Trophoblast cell (in vitro differentiated cells and primary cell): ENCODE measurements around the gene ARFGEF3.

Source experiments
- DNase-seq, 2 donors: peaks; one replicate each; pipeline ENCODE4 v3.0.0-alpha.2; 2016
- H2AFZ ChIP-seq: 2 replicates; pipeline ENCODE4 v1.6.1; 2013; ENCODE audit warnings: low read length, moderate library complexity, mild to moderate bottlenecking; ENCODE audit not compliant: insufficient read depth, poor library complexity
- H2AK5ac ChIP-seq: 2 replicates; pipeline ENCODE4 v1.6.1; 2013; ENCODE audit warnings: mild to moderate bottlenecking, low read length
- H2BK120ac ChIP-seq: 2 replicates; pipeline ENCODE4 v1.6.1; 2013; ENCODE audit warnings: low read length, mild to moderate bottlenecking, moderate library complexity; ENCODE audit not compliant: insufficient read depth, poor library complexity
- H2BK12ac ChIP-seq: 2 replicates; pipeline ENCODE4 v1.6.1; 2013; ENCODE audit warnings: mild to moderate bottlenecking, low read length, moderate library complexity
- H2BK5ac ChIP-seq: 2 replicates; pipeline ENCODE4 v1.6.1; 2013; ENCODE audit warnings: low read length, low read depth, moderate library complexity, mild to moderate bottlenecking; ENCODE audit not compliant: poor library complexity
- H3K14ac ChIP-seq: 2 replicates; pipeline ENCODE4 v1.6.1; 2013; ENCODE audit warnings: mild to moderate bottlenecking, low read length
- H3K18ac ChIP-seq: 2 replicates; pipeline ENCODE4 v1.6.1; 2013; ENCODE audit warnings: mild to moderate bottlenecking, low read length
- H3K23ac ChIP-seq: 2 replicates; pipeline ENCODE4 v1.6.1; 2013; ENCODE audit warnings: low read length
- H3K27ac ChIP-seq: 2 replicates; pipeline ENCODE4 v1.5.1; 2013; ENCODE audit warnings: low read depth, mild to moderate bottlenecking, inconsistent platforms, low read length, moderate library complexity
- H3K27me3 ChIP-seq: 2 replicates; pipeline ENCODE4 v1.6.1; 2013; ENCODE audit warnings: inconsistent platforms, mild to moderate bottlenecking, low read length, moderate library complexity; ENCODE audit not compliant: insufficient read depth
- H3K36me3 ChIP-seq, 2 experiments: 1 replicate in 1 of 2; 2 replicates in 1 of 2; pipeline ENCODE4 v1.6.1; 2013; ENCODE audit warnings: low read length in 2 of 2, mild to moderate bottlenecking in 2 of 2, moderate library complexity in 1 of 2; ENCODE audit not compliant: insufficient read depth in 2 of 2, control insufficient read depth in 1 of 2
- H3K4ac ChIP-seq: 2 replicates; pipeline ENCODE4 v1.6.1; 2013; ENCODE audit warnings: low read depth, mild to moderate bottlenecking, low read length, moderate library complexity
- H3K4me1 ChIP-seq, 2 experiments: 1 replicate in 1 of 2; 2 replicates in 1 of 2; pipeline ENCODE4 v1.6.1; 2013; ENCODE audit warnings: low read length in 2 of 2, mild to moderate bottlenecking in 2 of 2, moderate library complexity in 1 of 2; ENCODE audit not compliant: insufficient read depth in 2 of 2, control insufficient read depth in 1 of 2
- H3K4me2 ChIP-seq: 2 replicates; pipeline ENCODE4 v1.6.1; 2013; ENCODE audit warnings: inconsistent platforms, mild to moderate bottlenecking, low read length, moderate library complexity
- H3K4me3 ChIP-seq: 2 replicates; pipeline ENCODE4 v1.5.1; 2013; ENCODE audit warnings: mild to moderate bottlenecking, low read depth, low read length, inconsistent platforms
- H3K79me1 ChIP-seq: one replicate; pipeline ENCODE4 v1.6.1; 2013; ENCODE audit warnings: low read length
- H3K79me2 ChIP-seq: 2 replicates; pipeline ENCODE4 v1.6.1; 2013; ENCODE audit warnings: low read length, mild to moderate bottlenecking; ENCODE audit not compliant: control insufficient read depth, insufficient read depth, poor library complexity
- H3K9ac ChIP-seq: 2 replicates; pipeline ENCODE4 v1.6.1; 2013; ENCODE audit warnings: mild to moderate bottlenecking, low read length
- H3K9me3 ChIP-seq: 2 replicates; pipeline ENCODE4 v1.6.1; 2013; ENCODE audit warnings: low read depth, mild to moderate bottlenecking, control low read depth, inconsistent platforms, low read length; ENCODE audit not compliant: insufficient read depth
- H4K12ac ChIP-seq: 2 replicates; pipeline ENCODE4 v1.6.1; 2013; ENCODE audit warnings: low read depth, mild to moderate bottlenecking, low read length, moderate library complexity
- H4K8ac ChIP-seq: 2 replicates; pipeline ENCODE4 v1.6.1; 2013; ENCODE audit warnings: low read depth, mild to moderate bottlenecking, low read length, moderate library complexity
- H4K91ac ChIP-seq: one replicate; pipeline ENCODE4 v1.6.1; 2013; ENCODE audit warnings: low read depth, mild to moderate bottlenecking, low read length, moderate library complexity
- WGBS: extraction: QIAGEN DNeasy Blood & Tissue Kit; methylation state at CpG from one replicate; pipeline ENCODE4 v1.1.7; 2013; ENCODE audit warnings: missing lambda C conversion rate; ENCODE audit not compliant: insufficient read length, insufficient coverage; ENCODE audit errors: extremely low coverage; 5-methylcytosine and 5-hydroxymethylcytosine counted together

ARFGEF3 gene

DNA sequence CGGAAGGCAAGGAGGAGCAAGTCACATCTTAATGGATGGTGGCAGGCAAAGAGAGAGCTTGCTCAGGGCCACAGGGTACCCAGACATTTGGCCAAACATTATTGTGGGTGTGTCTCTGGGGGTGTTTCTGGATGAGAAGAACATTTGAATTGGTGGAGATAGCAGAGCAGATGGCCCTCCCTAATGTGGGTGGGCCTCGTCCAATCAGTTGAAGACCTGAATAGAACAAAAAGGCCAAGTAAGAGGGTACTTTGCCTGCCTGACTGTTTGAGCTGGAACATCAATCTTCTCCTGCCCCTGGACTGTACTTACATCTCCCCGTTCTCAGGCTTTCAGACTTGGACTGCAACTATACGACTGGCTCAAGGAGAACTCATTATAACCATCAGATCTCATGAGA is 160.2 kb downstream of the ARFGEF3 start:
- peaks cover 2% of the 10 kb centered on the region for H3K9me3 ChIP-seq
- no peak overlapping the region for H2BK120ac ChIP-seq
- no peak overlapping the region for H3K4me3 ChIP-seq
- no peak overlapping the region for H2AK5ac ChIP-seq
- no peak overlapping the region for H3K9ac ChIP-seq
- H2BK12ac ChIP-seq = no peak overlapping the region
- H3K18ac ChIP-seq = no peak overlapping the region
- no peaks in the 10 kb centered on the region for H3K79me1 ChIP-seq
- H3K23ac ChIP-seq = no peak overlapping the region
- no peak overlapping the region for H3K4me2 ChIP-seq
- no peak for DNase-seq
- no peak overlapping the region for H4K12ac ChIP-seq
- H3K27me3 ChIP-seq = no peaks in the 10 kb centered on the region
- H2BK5ac ChIP-seq = no peak overlapping the region
- no CpG with 5 or more reads among the region's 4 CpGs for WGBS
- no peak overlapping the region for H4K8ac ChIP-seq
- no peak overlapping the region for H3K14ac ChIP-seq
- H3K79me2 ChIP-seq = no peaks in the 10 kb centered on the region
- no peaks in the 10 kb centered on the region for H3K36me3 ChIP-seq
- H3K27ac ChIP-seq = no peak overlapping the region
- no peak overlapping the region for H2AFZ ChIP-seq
- no peaks in the 10 kb centered on the region for H3K4me1 ChIP-seq
- H3K4ac ChIP-seq = no peak overlapping the region
- H4K91ac ChIP-seq = no peak overlapping the region

DNA sequence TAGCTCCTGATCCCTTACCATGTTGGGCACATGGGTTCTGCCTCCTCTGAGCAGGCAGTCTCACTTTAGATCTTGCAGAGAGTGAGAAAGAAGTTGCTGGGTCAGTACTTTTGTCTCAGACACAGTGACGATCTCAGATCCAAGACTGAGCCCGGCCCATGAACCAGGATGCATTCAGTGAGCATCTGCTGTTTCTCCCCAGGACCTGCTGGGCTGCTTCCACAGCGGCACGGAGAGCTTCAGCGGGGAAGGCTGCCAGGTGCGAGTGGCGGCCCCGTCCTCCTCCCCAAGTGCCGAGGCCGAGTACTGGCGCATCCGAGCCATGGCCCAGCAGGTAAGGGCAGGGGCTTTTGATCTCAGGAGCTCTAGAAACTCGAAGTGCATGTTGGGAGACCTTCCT is 162.1 kb downstream of the ARFGEF3 start:
- no peak overlapping the region for H2BK5ac ChIP-seq
- no peak overlapping the region for H2AFZ ChIP-seq
- H3K14ac ChIP-seq = no peak overlapping the region
- no peaks in the 10 kb centered on the region for H3K79me1 ChIP-seq
- no peak overlapping the region for H3K4me2 ChIP-seq
- no peak overlapping the region for H3K18ac ChIP-seq
- no peak overlapping the region for H4K91ac ChIP-seq
- WGBS = no CpG with 5 or more reads among the region's 13 CpGs
- H2BK120ac ChIP-seq = no peak overlapping the region
- H3K9ac ChIP-seq = no peak overlapping the region
- H2BK12ac ChIP-seq = no peak overlapping the region
- no peaks in the 10 kb centered on the region for H3K27me3 ChIP-seq
- H3K79me2 ChIP-seq = no peaks in the 10 kb centered on the region
- no peak overlapping the region for H2AK5ac ChIP-seq
- H3K4ac ChIP-seq = no peak overlapping the region
- H3K23ac ChIP-seq = no peak overlapping the region
- no peak overlapping the region for H3K27ac ChIP-seq
- no peak overlapping the region for H4K8ac ChIP-seq
- H3K36me3 ChIP-seq = no peaks in the 10 kb centered on the region
- no peaks in the 10 kb centered on the region for H3K4me1 ChIP-seq
- no peak overlapping the region for H3K4me3 ChIP-seq
- no peak overlapping the region for H4K12ac ChIP-seq
- peaks cover 2% of the 10 kb centered on the region for H3K9me3 ChIP-seq
- DNase-seq = no peak

DNA sequence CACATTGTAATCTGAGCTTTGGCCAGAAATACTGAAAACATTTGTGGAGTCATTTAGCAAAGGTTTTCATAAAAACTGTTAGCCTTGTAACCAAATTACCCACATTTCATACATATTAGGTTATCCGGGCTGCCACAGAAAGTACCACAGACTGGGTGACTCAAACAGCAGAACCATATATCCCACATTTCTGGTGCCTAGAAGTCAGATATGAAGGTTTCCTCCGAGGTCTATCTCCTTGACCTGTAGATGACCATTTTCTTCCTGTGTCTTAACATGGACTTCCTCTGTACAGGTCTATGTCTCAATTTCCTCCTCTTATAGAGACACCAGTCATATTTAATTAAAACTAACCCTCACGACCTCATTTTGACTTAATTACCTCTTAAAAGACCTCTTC is 166.5 kb downstream of the ARFGEF3 start:
- DNase-seq = no peak
- H3K4ac ChIP-seq = no peak overlapping the region
- no peak overlapping the region for H3K27ac ChIP-seq
- no peak overlapping the region for H2AFZ ChIP-seq
- H4K8ac ChIP-seq = no peak overlapping the region
- no peaks in the 10 kb centered on the region for H3K27me3 ChIP-seq
- H4K91ac ChIP-seq = no peak overlapping the region
- no CpG with 5 or more reads among the region's 3 CpGs for WGBS
- H3K36me3 ChIP-seq = no peaks in the 10 kb centered on the region
- no peaks in the 10 kb centered on the region for H3K79me2 ChIP-seq
- no peak overlapping the region for H3K14ac ChIP-seq
- peaks cover 2% of the 10 kb centered on the region for H3K9me3 ChIP-seq
- H2BK5ac ChIP-seq = no peak overlapping the region
- H3K23ac ChIP-seq = no peak overlapping the region
- no peak overlapping the region for H3K18ac ChIP-seq
- no peak overlapping the region for H3K9ac ChIP-seq
- peaks cover 0 to 2% of the 10 kb centered on the region in 2 experiments for H3K4me1 ChIP-seq
- no peak overlapping the region for H2BK120ac ChIP-seq
- no peak overlapping the region for H2AK5ac ChIP-seq
- H3K4me3 ChIP-seq = no peak overlapping the region
- H3K4me2 ChIP-seq = no peak overlapping the region
- no peak overlapping the region for H2BK12ac ChIP-seq
- no peak overlapping the region for H4K12ac ChIP-seq
- no peaks in the 10 kb centered on the region for H3K79me1 ChIP-seq

DNA sequence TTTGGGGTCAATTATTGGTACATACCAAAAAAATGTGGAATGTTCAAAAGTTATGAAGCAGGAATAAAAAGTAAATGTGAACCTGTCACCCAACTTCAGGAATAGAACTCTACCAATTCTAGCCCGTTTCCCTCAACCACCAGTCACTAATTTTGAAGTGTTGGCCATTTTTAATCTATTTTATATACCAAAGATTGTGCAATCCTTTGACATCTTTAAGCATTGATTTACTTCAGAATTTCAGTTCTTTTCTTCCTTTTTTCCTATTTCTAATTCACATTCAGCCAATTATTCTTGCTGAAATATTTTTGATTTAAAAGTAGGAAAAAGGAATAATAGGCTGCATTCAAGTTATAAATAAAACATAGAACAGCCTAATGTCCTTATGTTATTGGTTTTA is 169.0 kb downstream of the ARFGEF3 start:
- Histone ChIP-seq H3K27me3 (no peaks in the 10 kb centered on the region), H3K4me3 (no peak overlapping the region), H2BK120ac (no peak overlapping the region), H3K4me2 (no peak overlapping the region), H3K9ac (no peak overlapping the region), H3K27ac (no peak overlapping the region), H3K18ac (no peak overlapping the region), H2AK5ac (no peak overlapping the region), H3K4ac (no peak overlapping the region), H4K91ac (no peak overlapping the region), H4K12ac (no peak overlapping the region), H3K36me3 (no peaks in the 10 kb centered on the region), H3K79me1 (no peaks in the 10 kb centered on the region), H2BK12ac (no peak overlapping the region), H3K23ac (no peak overlapping the region), H2BK5ac (no peak overlapping the region), H3K9me3 (peaks cover 4% of the 10 kb centered on the region), H3K79me2 (no peaks in the 10 kb centered on the region), H3K14ac (no peak overlapping the region), H4K8ac (no peak overlapping the region), H2AFZ (no peak overlapping the region), H3K4me1 (peaks cover 0 to 2% of the 10 kb centered on the region in 2 experiments)
- DNase-seq = no peak
- no CpG with 5 or more reads among the region's 1 CpG for WGBS
